Measurements from ENCODE around the gene TAC3. TPM values are rescaled to one million over a fixed set of nuclear protein-coding genes. Genes with fewer than 3 reads are reported as not detected.

TAC3 gene
- total and polyA plus RNA-seq, 2 donors (not counting 3 experiments of a cell fraction or from before 2014, with no cell fraction given): not detected

GRCh38 chr12:56996793-56997545, 19.4 kb downstream of the TAC3 start:
- peaks cover 2% of the 10 kb centered on the region for H3K79me2 ChIP-seq (ENCODE audit: control insufficient read depth, insufficient read depth, low read length)
- dilution Hi-C loops (cut with MboI; ENCODE audit: extremely low pct_ligation_motif_present, low sequenced_read_pairs): no loop called here

More at GRCh38 chr12:56996793-56997545, 19.4 kb downstream of the TAC3 start:
- no peaks in the 10 kb centered on the region for H3K9me1 ChIP-seq (replicated peaks; ENCODE audit: control insufficient read depth, extremely low read depth, insufficient read depth, low read length)
- H3K9ac ChIP-seq (replicated peaks; ENCODE audit: extremely low read depth, insufficient read depth, low read length): no peak overlapping the region
- no peak overlapping the region for H3K27ac ChIP-seq (ENCODE audit: insufficient read depth, low read depth, low read length)
- FAIRE-seq (peak; percentile 62), DNase-seq (ENCODE audit: low read depth, low spot score) (peak; percentile 44)
- H3K4me3 ChIP-seq (replicated peaks in 1 of 3; ENCODE audit: insufficient read depth in 1 of 3, low read depth in 1 of 3, low read length in 3 of 3): no peak overlapping the region
- H3K9me3 ChIP-seq (replicated peaks; ENCODE audit: control insufficient read depth, insufficient read depth, low read length): no peaks in the 10 kb centered on the region
- peaks cover 0 to 8% of the 10 kb centered on the region in 2 experiments for H3K36me3 ChIP-seq (ENCODE audit: control insufficient read depth in 2 of 2, extremely low read depth in 1 of 2, insufficient read depth in 2 of 2, low read length in 2 of 2)
- H3K27me3 ChIP-seq (ENCODE audit: control insufficient read depth in 2 of 2, insufficient read depth in 2 of 2, low read length in 2 of 2): no peaks in the 10 kb centered on the region
- intact Hi-C loops (cut with micrococcal nuclease): no loop called here
- no peaks in the 10 kb centered on the region for H4K20me1 ChIP-seq (replicated peaks; ENCODE audit: control insufficient read depth, extremely low read depth, insufficient read depth, low read length)
- no TSS peak for BruUV-seq (replicated peaks)
- TF ChIP-seq EZH2 (IDR thresholded peaks at IDR 0.05; ENCODE audit: borderline replicate concordance, low read depth, low read length, severe bottlenecking): no peak
- TF ChIP-seq POLR2A (IDR thresholded peaks at IDR 0.05; ENCODE audit: low read depth, low read length): no peak
- TF ChIP-seq JUN (IDR thresholded peaks at IDR 0.05; ENCODE audit: borderline replicate concordance, insufficient read depth, insufficient read length, low read depth): no peak
- no peak for TF ChIP-seq FOS (IDR thresholded peaks at IDR 0.05; ENCODE audit: borderline replicate concordance, insufficient read depth, low read length)
- no peak for TF ChIP-seq MAX (IDR thresholded peaks at IDR 0.05; ENCODE audit: insufficient read depth, insufficient read length)
- TF ChIP-seq CTCF (IDR thresholded peaks at IDR 0.05; ENCODE audit: extremely low read depth in 1 of 2, insufficient read depth in 1 of 2, low read depth in 1 of 2, low read length in 2 of 2): no peak
- TF ChIP-seq MYC (IDR thresholded peaks at IDR 0.05; ENCODE audit: low read depth, low read length): no peak
- TF ChIP-seq POLR2AphosphoS5 (IDR thresholded peaks at IDR 0.05; ENCODE audit: insufficient read depth, low read depth, low read length): no peak
- no peak overlapping the region for H3K4me2 ChIP-seq (ENCODE audit: insufficient read depth, low read length)
- ChIA-PET POLR2A (no interaction called here), CTCF (interaction anchor here (1.1 to 2.2 kb wide), 5 partner anchors 9 to 157 kb away, joined by 3 to 20 read pairs (median 4); no protein-coding TSS in a partner anchor)
- no peak overlapping the region for H2AFZ ChIP-seq (ENCODE audit: low read depth, low read length)
- no peaks in the 10 kb centered on the region for H3K4me1 ChIP-seq (ENCODE audit: control insufficient read depth, extremely low read depth, insufficient read depth, low read length)

All from endothelial cell of umbilical vein (primary cell).